GM18909 (cell line): Measurements from ENCODE around the gene MYZAP.

Source experiments
- ATAC-seq: cut with Tn5 transposase; IDR thresholded peaks from one replicate; pipeline ENCODE4 v1.9.1; 2021; ENCODE audit warnings: mild to moderate bottlenecking; ENCODE audit not compliant: unreplicated experiment, poor library complexity

The MYZAP gene

DNA sequence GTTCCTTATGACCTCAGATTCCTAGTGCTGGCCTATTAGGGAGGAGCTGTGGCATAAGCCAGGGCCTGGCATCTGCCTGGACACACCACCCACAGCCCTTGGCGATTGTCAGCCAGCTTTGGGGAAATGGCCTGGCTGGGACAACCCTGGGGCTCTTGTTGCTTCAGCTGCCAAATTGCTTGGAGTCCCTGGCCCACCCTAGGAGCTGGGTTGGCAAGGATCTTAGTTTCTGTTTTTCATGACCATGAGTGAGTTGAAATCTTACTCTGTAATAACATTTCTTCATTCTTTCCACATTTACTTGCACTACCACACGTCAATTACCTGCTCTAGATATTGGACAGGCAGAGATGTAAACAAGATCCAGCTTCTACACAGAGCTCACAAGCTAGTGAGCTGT lies 1.9 kb upstream of the MYZAP start:
- ATAC-seq, result no peak

DNA sequence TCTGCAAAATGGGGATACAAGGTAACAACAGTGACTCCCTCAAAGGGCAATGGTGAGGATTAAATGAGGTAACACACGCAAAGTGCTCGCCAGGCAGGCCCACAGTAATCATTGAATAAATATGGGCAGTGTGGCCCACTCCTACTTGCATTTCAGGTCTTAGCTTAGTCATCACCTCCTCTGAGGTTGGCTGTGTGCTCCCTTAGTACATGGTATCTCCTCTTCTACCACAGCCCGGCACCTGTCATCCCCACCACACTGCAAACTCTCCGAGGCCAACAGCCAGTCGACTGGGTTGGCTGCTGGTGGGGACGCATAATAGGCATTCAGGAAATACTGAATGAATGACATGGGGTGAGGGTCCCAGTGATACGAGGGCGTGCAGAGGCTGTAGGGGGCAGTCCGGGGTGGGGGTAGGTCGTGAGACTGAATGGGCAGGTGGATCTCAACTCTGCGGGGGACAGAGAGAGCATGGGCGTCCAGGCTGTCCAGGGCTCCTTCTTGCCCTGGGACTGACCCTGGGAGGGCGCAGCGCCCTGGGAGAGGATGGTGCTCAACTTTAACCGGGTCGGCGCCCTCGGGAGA lies 375 bp upstream of the MYZAP start:
- ATAC-seq, result no peak

DNA sequence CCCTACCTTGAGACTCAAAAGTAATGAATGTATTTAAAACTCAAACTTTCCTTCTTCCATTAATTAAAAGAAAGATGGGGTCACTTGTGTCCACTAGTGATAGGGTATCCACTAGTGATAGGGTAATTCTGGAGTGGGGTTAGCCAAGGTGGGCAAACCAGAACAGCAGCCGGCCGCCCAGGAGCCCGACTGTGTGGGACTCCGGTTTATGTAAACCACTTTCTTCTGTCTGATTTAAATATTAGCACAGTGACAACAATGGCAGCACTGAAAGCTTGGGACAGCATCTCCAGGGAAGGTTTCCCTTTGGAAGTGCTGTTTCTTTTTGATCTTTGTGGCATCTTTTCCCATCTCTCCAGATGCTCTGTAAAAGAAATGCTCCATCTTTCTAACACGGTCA lies 722 bp downstream of the MYZAP start:
- no peak for ATAC-seq

DNA sequence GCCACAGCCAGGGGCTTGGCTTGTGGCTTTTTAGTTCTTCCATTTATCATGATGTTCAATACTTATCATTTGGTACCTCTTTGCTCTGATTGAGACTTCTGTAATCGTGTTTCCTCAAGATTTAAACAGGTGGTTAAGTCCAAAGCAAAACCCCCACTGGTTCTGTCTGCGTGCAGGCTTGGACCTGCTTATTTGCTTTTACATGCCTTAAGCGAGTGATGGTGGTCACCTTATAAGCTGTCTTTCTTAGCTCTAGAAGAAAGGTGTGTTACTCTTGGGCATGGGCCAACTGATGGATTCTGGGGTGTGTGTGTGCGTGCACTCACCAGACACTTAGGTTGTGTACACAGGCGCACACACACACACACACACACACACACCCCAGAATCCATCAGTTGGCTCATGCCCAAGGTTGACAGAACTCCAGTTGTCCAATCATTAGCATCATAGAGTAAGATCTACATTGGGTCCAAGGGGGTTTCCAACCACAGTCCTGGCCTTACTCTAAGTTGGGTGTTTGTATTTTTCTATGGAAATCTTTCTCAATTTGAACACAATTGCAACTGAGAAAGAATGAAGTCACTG lies 1.2 kb downstream of the MYZAP start:
- no peak for ATAC-seq

DNA sequence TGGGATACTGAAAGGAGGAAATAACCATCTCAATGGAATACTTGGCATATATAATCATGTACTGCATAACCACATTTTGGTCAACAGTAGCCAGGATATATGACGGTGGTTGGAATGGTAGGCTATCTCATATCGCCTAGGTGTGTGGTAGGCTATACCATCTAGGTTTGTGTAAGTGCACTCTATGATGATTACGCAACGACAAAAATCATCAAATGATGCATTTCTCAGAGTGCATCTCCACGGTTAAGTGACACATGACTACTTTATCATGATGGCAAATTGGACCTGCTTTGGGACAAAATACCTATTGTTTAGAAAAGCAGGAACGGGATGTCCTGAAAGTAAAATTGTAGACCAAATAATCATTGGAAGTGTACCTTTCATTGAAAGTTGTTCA lies 2.8 kb downstream of the MYZAP start:
- no peak for ATAC-seq

DNA sequence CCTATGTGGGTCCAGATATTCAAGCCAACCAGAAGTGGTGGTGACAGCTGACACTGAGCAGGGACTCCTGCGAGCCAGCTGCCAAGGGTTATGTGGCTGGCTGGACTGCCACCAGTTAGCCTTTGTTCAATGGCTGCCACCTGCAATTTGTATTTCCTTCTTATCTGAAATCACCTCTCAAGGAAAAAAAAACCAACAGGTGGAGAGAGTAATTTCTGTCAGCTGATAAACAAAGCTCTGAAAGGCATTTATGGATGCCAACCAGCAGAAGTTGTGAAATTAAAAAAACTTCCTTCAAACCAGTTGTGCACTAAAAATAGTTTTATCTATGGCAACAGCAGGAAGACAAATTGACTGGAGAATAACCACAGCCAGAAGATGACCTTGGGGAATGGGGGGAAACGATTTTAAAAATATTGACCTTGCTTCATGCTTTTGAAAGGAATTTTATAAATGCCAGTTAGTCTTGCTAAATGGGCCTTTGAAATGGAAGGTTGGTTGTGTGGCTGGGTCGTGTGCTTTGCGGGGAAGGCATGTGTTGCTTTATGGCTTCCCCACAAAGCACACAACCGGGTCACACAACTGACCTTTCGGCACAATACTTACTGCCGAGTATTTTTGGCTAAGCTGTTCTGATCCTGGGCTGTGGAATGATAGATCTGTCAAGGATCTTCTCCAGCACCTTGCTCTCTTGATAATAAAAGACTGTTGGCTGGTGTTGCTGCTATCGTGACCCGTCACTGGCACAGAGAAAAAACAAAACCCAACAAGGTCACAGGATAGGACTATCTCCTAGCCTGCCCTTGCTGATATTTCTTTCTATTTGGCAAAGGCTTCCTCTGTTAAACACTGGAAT lies 3.5 kb downstream of the MYZAP start:
- ATAC-seq, result no peak

DNA sequence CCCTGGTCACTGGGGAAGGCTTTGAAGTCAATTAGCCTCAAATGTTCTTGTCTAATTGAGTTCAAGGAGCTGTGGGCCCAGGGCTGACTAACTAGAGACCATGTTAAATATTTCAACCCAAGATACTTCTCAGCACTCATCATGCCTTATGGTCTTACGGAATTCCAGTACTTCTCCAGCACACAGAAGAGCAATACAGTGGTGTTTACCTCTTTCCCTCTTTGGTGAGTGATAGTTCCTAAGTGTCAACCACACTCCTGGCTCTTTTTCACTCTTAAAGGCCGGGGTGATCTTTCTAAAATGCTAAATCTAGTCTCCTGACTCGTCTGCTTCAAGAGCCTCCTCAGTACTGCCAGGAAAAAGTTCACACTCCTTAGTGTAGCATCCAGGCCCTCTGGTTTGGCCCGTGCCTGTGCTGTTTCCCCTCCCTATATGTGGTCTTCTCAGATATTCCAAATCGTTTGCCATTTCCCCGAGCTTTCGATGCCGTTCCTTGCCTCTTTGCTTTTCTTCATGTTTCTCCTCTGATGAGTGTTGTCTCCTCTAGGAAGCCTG lies 4.7 kb downstream of the MYZAP start:
- no peak for ATAC-seq

DNA sequence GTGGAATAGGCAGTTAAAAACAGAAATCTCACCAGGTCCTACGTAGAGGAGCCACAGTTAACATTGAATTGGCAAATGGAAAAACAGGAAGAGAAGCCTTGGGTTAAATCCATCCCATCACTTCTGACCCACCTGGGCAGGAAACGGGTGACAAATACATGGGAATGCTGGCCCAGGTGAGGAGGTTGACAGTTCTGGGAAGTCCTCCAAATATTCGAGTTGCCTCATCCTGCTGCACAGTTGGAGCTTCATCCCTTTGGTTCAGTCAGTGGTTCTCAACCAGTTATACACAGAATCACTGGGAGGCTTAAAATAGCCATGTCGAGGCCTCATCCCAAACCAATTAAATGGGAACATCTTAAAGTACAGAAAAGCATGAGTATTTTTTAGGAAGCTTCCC lies 5.3 kb downstream of the MYZAP start:
- no peak for ATAC-seq

DNA sequence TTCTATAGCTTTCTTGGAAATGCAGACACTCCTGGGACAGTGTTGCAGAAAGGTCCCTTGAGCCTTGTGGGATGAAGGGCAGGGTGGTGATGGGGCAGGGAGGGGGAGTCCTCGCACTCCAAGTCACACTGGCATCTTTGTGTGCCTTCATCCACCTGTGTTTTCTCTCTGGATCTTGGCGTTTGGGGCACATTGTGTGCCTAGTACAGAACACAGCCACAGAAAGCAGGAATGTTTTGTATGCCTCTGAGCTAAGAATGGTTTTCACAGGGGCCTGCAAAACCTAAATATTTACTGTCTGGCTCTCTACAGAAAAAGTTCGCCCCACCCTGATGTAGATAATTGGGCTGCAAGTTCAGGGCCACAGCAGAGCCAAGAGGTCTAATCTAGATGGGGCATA lies 5.7 kb downstream of the MYZAP start:
- no peak for ATAC-seq

DNA sequence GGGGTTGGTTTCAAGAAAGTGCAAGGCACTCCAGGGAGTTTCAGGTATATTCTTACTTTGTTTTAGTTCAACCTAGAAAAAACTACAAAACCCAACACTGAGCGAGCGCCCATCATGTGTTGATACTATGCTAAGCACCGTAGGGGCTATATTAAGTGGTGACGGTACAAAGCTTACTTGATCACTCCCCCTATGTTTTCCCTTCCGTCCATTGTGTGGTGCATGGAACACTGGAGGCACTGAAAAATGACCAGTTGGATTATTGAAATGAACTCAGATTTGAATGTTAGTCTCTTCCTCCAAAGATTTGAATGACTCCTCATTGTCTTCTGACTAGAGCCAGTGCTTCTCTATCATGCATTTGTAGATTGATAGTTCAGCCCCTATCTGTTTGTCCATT lies 6.6 kb downstream of the MYZAP start:
- no peak for ATAC-seq

DNA sequence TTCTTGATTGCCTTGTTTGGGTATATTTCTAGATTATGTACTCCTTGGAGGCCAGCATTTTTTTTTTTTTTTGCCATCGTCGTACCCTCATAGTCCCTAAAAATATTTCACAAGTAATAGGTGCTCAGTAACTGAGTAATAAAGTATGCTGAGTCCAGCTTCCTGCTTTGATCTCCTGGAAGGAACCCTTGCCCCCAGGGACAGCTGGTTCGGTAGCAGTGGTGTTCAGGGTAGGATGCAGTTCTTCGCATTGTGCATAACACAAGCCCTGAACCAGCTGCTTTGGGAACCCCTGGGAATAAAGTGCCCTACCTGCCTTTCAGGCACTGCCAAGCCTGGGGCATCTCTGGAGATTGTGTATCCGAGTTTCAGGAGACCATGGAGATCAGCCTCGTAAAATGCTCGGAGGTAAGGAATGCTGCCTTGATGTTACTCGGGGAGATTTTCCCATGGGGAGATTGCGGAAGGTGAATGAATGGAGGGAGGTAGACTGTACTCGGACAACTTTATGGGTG lies 7.6 kb downstream of the MYZAP start:
- ATAC-seq, result no peak

DNA sequence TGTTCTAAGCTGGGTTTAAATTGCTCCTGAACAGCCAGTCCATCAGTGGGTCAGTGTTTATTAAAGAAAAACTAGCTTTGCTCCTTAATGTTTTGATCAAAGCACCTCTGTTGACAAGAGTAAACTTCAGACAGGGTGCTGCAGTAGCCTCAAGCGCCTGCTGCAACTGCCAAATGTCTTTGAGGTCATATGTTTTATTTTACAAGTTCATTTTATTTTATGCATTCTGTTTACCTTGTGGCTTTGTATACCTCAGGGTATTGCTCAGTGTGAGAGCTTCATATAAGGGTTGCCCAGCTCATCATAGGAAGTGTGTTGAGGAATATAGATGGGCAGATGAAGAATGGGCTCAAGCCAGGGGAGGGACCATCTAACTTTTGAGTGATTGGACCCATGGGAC lies 8.5 kb downstream of the MYZAP start:
- ATAC-seq, result no peak

DNA sequence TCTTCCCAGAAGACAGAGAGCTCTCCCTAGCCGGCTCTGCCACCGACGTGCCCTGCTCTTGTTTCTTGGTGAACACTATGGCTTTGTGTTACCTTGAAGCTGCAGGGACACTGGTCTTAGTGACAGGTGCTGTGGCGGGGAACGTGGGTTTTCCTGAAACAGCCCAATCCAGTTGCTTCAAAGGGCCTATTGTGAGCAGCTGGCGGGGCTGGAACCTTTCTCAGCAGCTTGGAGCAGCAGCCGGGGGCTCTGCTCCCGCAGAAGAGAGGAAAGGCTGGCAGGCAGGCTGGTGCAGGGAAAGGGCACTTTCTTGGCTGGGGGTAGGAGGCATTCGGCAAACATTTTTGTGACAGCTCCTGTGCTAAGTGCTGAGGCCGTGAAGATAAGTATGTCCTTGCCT lies 12.8 kb downstream of the MYZAP start:
- no peak for ATAC-seq

DNA sequence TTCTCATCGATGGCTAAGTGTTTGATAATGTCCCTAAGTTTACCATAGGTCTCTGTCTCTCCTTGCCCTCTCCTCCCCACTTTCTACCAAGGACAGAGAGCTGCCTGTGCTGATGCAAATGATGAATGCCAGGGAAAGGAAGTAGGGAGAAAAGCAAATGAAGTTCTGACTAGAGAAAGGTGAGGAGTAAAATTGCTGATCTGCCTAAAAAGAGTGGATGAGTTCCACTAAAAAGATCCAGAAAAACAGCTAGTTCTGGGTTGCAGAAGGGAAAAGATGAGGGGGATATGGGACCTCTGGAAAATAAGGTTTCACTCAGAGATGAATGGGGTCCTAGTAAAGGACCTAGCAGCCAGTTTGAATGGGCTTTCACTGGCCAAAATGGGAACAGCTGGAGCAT lies 13.8 kb downstream of the MYZAP start:
- ATAC-seq, result no peak

DNA sequence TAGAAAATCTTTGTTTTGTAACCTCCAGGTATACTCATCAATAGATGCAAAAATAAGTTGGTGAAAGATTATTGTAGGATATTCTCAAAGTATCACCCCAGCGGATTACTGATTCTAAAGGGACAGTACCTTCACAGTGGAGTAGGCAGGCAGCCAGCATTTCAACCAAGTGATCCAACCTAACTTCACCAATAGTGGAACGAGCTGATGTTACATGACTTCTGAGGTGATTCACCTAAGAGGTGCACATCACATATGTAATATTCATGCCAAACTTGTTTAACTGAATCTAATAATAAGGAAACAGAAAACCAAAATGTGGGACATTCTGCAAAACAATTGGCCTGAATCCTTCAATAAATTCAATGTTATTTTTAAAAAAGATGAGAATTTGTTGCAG lies 14.3 kb downstream of the MYZAP start:
- ATAC-seq, result no peak

DNA sequence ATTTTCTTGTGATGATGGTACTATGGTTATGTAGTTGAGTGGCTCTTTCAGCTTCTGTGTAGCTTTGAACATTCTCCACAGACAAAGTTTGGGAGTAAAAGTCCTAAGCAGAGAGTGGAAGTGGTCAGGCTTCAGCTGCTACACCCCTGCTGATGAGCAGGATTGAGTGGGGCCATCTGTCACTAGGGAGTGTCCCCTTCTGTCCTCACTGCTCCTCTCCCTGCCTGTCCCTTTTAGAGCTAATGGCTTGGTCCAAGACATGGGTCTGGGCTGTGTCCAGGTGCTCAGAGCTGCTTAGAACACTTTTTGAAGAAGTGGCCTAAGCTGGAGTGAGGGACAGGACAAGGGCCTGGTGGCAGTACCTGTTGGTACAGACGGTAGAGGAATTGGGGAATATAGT lies 15.1 kb downstream of the MYZAP start:
- ATAC-seq, result no peak

DNA sequence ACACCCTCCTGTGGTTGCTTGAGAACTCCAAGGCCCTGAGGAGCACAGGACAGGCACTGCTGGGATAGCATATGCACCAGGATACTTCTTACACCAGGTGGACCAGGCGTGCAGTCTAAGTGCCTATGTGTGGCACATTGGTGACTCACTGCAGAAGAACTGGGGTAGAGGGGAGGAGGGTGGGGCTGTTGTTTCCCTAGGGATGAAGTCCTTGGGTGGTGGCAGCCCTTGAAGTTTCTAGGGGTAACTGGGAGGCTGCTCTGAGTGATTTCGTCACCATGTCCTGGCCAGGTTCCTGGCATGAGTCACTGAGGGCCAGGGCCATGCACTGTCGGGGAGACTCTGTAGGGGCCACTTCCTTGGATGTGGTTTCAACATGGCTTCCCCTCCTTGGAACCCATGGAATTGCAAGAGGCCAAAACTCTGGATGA lies 15.9 kb downstream of the MYZAP start:
- ATAC-seq, result no peak

DNA sequence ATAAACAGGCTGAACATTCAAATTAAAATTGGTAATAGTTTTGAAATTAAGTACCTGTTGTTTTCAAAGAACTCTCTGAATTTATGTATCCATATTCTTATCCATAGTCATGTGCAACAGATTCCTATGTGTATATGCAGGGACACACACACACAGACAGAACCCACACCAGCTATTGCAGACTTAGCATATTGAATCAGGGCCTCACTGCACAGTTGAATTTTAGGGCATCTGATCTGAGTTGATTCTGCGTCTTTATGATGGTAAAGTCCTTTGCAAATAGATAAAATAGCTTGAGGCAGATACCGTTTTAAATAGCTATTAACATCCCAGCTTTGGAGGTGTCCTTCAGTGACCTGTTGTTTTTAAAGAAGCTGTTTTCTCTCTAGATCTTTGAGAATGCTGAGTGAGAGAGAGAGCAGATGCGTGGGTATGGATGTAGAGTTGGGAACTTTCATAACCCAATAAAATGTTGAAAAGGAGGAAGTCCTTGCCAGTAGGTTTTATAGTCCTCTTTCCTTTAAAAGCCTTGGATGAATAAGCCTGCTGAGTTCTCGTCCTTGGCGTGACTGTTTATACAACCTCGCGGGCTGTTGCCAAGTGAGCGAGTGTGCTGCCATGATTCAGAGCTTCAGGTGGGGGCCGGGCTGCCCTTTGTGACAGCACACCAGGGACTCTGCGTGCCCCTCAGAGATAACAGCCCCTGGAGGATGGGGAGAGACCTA lies 18.3 kb downstream of the MYZAP start:
- no peak for ATAC-seq

DNA sequence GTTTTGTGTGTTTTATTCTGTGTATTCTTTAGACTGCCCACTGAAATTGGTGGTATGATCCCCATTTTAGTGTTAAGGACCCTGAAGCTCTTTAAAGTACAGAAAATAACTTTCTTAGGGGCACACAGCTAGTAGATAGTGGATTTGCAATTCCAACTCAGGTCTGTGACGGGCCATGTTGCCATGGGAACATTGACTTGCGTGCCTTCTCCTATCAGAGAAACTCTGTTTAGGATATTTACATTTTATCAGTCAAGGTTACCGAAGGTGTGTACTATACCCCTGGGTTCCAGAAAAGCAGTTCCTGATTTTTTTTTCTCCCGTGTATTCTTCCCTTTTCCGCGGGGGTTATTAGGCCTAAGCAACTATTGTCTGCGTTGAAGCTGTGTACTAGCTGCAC lies 19.4 kb downstream of the MYZAP start:
- no peak for ATAC-seq

DNA sequence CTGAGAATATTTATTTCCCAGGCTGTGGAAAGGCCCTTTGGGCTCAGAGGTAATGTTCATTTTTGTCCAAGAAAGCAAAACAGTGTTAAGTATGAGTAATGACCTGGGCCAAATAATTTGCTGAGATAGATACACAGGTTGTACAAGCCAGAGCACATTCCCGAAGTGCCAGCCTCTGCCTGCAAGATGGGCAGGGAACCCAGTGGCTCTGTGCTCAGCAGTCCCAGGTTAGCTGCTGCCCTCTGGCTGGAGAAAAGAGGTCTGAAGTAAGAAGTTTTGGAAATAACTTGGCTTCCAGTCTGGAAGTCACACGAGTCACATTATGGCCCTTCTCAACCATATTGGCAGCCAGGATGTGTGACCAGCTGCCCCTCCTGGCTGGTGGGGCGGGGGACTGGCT lies 20.2 kb downstream of the MYZAP start:
- no peak for ATAC-seq

DNA sequence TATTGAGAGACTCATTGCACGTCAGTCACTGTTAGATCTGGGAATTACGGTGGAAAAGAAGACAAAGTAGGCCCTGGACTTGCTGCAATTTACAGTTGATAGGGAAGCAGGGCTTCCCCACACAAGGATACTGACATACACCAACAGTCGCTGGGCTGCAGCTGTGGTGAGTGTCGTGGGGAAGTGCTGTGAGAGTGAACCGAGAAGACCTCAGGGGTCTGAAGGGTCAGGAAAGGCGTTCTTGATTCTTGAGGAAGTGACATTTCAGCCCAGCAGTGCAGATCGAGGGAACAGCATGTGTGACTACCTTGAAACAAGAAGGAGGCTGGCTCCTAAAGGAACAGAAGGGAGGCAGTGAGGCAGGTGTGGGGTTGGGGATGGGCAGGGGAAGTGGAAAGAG lies 22.5 kb downstream of the MYZAP start:
- ATAC-seq, result no peak
